ENCODE results near the gene SLC1A1. TPM values are rescaled to one million over a fixed set of nuclear protein-coding genes. Genes with fewer than 3 reads are reported as not detected.

The SLC1A1 gene
- total RNA-seq, 1 donor from 2014 or later: 0.10 TPM

DNA sequence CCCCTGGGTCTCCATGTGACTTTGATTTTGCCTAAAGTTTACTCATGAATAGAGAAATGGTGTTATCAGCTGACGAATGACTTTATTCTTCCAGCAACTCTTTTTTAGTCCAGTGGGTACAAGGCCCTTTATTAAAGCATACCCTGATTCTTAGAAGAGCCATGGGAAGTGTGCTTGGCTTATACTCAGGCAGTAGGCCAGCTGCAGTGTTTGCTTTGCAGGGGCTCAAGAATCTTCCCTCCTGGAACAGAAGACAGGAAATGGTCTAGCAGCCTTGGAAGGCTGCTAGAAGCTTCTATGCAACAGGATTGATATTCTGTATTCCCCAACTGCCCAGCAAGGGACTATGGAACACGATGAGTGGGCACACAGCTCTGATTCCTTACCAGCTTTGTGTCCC is 98.5 kb downstream of the SLC1A1 start:
- Mint-ChIP-seq H3K4me3 (ENCODE audit: unreplicated experiment) (no peak overlapping the region), H3K36me3 (ENCODE audit: unreplicated experiment) (no peaks in the 10 kb centered on the region), H3K27me3 (ENCODE audit: unreplicated experiment) (no peaks in the 10 kb centered on the region), H3K27ac (ENCODE audit: unreplicated experiment) (no peak overlapping the region), H3K4me1 (ENCODE audit: low read depth, unreplicated experiment) (no peaks in the 10 kb centered on the region), H3K9me3 (ENCODE audit: unreplicated experiment) (peaks cover 4% of the 10 kb centered on the region)
- TF ChIP-seq, protein P1, sequence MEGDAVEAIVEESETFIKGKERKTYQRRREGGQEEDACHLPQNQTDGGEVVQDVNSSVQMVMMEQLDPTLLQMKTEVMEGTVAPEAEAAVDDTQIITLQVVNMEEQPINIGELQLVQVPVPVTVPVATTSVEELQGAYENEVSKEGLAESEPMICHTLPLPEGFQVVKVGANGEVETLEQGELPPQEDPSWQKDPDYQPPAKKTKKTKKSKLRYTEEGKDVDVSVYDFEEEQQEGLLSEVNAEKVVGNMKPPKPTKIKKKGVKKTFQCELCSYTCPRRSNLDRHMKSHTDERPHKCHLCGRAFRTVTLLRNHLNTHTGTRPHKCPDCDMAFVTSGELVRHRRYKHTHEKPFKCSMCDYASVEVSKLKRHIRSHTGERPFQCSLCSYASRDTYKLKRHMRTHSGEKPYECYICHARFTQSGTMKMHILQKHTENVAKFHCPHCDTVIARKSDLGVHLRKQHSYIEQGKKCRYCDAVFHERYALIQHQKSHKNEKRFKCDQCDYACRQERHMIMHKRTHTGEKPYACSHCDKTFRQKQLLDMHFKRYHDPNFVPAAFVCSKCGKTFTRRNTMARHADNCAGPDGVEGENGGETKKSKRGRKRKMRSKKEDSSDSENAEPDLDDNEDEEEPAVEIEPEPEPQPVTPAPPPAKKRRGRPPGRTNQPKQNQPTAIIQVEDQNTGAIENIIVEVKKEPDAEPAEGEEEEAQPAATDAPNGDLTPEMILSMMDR (IDR thresholded peaks at IDR 0.05; ENCODE audit: partially characterized antibody, unreplicated experiment): no peak
- DNase-seq: no peak

DNA sequence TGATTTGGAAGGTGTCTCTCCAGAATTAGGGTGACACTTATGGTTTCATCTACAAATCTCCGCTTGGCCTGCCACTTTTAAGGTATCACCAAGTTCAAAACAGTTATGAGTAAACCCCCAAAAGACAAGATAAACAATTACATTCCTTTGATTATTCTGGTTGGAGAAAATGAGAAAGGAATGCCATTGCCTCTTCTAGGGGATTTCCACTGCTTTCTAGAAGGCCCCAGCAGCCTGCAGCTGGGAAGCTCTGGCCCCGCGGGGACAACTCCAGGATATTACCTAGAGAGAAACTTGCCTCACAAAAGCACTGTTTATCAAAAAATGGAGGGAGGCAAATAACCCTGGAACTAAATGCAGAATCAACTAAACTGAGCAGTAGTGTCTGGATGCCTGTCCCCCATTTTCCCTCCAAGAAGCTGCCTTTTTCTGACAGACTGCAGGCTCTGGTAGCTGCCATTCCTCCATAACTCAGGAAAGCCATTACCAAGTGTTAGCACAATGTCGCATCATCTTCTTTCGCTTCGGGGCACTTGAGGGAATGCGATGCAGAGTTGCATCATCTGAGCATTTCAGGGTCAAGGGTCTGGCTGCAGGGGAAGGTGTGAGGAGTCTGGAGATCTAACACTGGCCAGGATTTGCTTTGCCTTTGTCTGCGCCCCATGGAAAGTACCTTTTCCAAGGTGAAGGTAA is 100.3 kb downstream of the SLC1A1 start:
- no peak overlapping the region for H3K27ac Mint-ChIP-seq (ENCODE audit: unreplicated experiment)
- H3K9me3 Mint-ChIP-seq (ENCODE audit: unreplicated experiment): peaks cover 4% of the 10 kb centered on the region

DNA sequence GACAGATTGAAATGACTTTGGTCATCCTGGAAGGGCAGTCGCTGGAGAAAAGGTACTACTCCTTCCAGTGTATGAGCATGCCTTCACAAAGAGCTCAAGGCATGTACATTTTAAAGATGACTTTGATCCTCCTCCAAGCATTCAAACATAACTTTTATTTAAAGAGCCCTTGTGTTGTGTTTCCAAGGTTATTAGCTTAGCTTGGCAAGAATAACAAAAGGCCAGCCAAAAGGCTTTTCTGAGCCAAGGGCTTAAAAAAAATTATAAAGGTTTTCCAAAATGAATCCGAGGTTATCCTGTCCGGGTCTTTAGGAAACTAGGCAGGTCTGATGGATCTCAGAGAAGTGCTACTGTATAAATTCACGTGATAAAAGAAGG is 100.8 kb downstream of the SLC1A1 start:
- Mint-ChIP-seq H3K9me3 (ENCODE audit: unreplicated experiment) (peaks cover 4% of the 10 kb centered on the region), H3K4me3 (ENCODE audit: unreplicated experiment) (no peak overlapping the region), H3K4me1 (ENCODE audit: low read depth, unreplicated experiment) (no peaks in the 10 kb centered on the region), H3K27me3 (ENCODE audit: unreplicated experiment) (no peaks in the 10 kb centered on the region), H3K27ac (ENCODE audit: unreplicated experiment) (no peak overlapping the region), H3K36me3 (ENCODE audit: unreplicated experiment) (no peaks in the 10 kb centered on the region)
- TF ChIP-seq, protein P1 (IDR thresholded peaks at IDR 0.05; ENCODE audit: partially characterized antibody, unreplicated experiment): no peak
- DNase-seq: no peak

More for the DNA sequence above, 100.3 kb downstream of the SLC1A1 start:
- no peaks in the 10 kb centered on the region for H3K36me3 Mint-ChIP-seq (ENCODE audit: unreplicated experiment)
- DNase-seq: no peak
- TF ChIP-seq, protein P1 (IDR thresholded peaks at IDR 0.05; ENCODE audit: partially characterized antibody, unreplicated experiment): no peak
- H3K27me3 Mint-ChIP-seq (ENCODE audit: unreplicated experiment): no peaks in the 10 kb centered on the region
- no peaks in the 10 kb centered on the region for H3K4me1 Mint-ChIP-seq (ENCODE audit: low read depth, unreplicated experiment)
- H3K4me3 Mint-ChIP-seq (ENCODE audit: unreplicated experiment): no peak overlapping the region

DNA sequence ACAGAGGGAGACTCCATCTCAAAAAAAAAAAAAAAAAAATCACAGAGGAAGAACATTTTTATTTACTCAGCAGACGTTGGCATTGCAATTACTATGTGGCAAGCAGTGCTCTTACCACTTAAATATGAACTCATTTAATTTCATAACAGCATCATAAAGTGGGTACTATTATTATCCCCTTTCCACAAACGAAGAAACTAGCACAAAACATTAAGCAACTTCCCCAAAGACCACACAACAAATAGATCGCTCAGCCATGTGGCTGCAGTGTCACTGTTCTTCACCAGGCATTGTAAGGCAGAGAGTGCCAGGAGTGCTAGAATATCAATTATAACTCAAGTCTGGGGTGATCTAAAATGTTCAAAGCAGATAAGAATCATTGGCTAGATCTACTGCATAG is 102.0 kb downstream of the SLC1A1 start:
- TF ChIP-seq, protein P1 (IDR thresholded peaks at IDR 0.05; ENCODE audit: partially characterized antibody, unreplicated experiment): no peak
- H3K36me3 Mint-ChIP-seq (ENCODE audit: unreplicated experiment): no peaks in the 10 kb centered on the region
- peaks cover 4% of the 10 kb centered on the region for H3K9me3 Mint-ChIP-seq (ENCODE audit: unreplicated experiment)
- no peaks in the 10 kb centered on the region for H3K4me1 Mint-ChIP-seq (ENCODE audit: low read depth, unreplicated experiment)
- H3K4me3 Mint-ChIP-seq (ENCODE audit: unreplicated experiment): no peak overlapping the region
- H3K27me3 Mint-ChIP-seq (ENCODE audit: unreplicated experiment): no peaks in the 10 kb centered on the region
- H3K27ac Mint-ChIP-seq (ENCODE audit: unreplicated experiment): no peak overlapping the region
- DNase-seq: no peak

DNA sequence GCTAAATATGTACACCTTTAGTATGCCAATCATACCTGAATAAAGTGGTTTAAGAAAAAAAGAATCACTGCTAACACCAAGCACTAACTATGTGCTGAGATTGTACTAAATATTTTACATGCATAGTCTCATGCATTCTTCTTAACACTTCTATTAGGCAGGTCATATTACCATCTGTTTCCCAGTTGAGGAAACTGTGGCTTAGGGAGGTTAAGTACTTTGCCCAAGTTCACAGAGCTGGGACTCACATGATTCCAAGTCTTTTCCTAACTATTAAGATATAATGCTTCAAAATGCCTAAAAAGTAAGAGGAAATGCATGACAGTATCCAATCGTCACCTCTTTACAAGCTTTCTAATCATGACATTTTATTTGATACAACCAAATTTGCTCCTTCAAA is 102.6 kb downstream of the SLC1A1 start:
- H3K27me3 Mint-ChIP-seq (ENCODE audit: unreplicated experiment): no peaks in the 10 kb centered on the region
- H3K9me3 Mint-ChIP-seq (ENCODE audit: unreplicated experiment): peaks cover 4% of the 10 kb centered on the region
- H3K27ac Mint-ChIP-seq (ENCODE audit: unreplicated experiment): no peak overlapping the region

More for the DNA sequence above, 102.6 kb downstream of the SLC1A1 start:
- Mint-ChIP-seq H3K4me1 (ENCODE audit: low read depth, unreplicated experiment) (no peaks in the 10 kb centered on the region), H3K36me3 (ENCODE audit: unreplicated experiment) (no peaks in the 10 kb centered on the region), H3K4me3 (ENCODE audit: unreplicated experiment) (no peak overlapping the region)
- TF ChIP-seq, protein P1 (IDR thresholded peaks at IDR 0.05; ENCODE audit: partially characterized antibody, unreplicated experiment): no peak
- DNase-seq: no peak

All from glutamatergic neuron (in vitro differentiated cells).